ENCODE measurements around the gene SPIRE1. TPM values are rescaled to one million over a fixed set of nuclear protein-coding genes. Genes with fewer than 3 reads are reported as not detected.

SPIRE1 gene
- total RNA-seq, 2 donors from 2014 or later = 1.1 to 3.5 TPM

- Mint-ChIP-seq H3K27me3 (no peaks in the 10 kb centered on the region), H3K27ac (no peak overlapping the region), H3K36me3 (ENCODE audit: low read depth) (peaks cover 3% of the 10 kb centered on the region), H3K4me3 (no peak overlapping the region), H3K4me1 (no peaks in the 10 kb centered on the region)
- DNase-seq (no peak), ATAC-seq (no peak)
- H3K9me3 ChIP-seq (ENCODE audit: control insufficient read depth, low read length, poor library complexity, severe bottlenecking) = no peaks in the 10 kb centered on the region
Measured at GRCh38 chr18:12452784-12453183, 205.1 kb downstream of the SPIRE1 start.

DNA sequence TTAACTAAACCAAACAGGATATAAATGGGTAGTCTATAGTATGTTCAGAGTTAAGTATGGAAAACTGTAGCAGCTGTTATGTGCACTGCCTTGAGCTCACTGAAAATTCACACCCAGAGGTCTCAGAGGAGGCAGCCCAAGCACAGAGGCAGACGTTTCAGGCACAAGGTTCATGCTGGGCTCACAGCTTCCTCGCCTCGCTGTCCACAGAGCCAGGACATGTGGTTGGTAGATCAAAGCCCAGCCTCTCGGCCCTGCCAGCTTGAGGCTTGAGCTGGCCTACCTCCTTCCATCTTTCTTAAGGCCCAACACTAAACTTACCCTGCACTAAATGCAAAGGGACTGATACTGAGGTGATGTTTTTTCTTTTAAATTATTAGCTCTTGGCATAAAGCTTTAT, 206.5 kb downstream of the SPIRE1 start:
- Mint-ChIP-seq H3K4me1 (no peaks in the 10 kb centered on the region), H3K4me3 (no peak overlapping the region), H3K36me3 (ENCODE audit: low read depth) (no peaks in the 10 kb centered on the region), H3K27ac (no peak overlapping the region), H3K27me3 (no peaks in the 10 kb centered on the region)
- no peak for DNase-seq
- no peaks in the 10 kb centered on the region for H3K9me3 ChIP-seq (ENCODE audit: control insufficient read depth, low read length, poor library complexity, severe bottlenecking)
- ATAC-seq = no peak

DNA sequence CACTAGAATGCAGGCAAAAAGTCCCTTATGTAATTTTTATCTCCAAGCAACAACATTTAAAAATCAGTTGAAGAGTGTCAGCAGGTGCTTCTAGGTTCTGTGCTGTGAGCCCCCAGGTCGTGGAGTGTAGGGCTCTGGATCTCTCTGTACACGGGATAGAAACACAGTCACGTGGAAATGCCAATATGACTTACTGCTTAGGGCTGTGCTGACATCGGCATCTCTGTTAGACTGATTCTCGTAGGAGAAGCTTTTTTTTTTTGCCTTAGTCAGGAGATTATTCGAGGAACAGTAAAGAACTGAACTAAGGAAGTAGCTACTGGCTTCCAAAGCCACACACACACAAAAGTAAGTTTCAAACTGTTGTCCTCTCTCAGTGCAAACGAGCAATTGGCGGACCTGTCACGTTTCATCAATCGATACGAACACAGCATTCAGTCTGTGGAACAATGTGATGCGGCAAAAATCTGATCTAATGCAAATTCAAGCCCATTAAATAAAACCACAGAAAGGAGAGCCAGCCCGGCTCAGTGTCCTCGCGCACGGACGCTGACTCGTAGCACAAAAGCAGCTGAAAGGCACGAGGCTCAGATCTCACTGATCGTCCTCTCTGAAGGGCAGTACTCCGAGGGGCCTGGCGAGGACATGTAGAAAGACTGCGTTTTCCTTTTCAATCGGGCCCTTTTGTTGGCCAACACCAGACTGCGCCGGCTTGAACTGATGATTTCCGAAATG, 208.7 kb downstream of the SPIRE1 start:
- Mint-ChIP-seq H3K27me3 (no peaks in the 10 kb centered on the region), H3K4me1 (no peaks in the 10 kb centered on the region), H3K36me3 (ENCODE audit: low read depth) (no peaks in the 10 kb centered on the region), H3K4me3 (no peak overlapping the region), H3K27ac (no peak overlapping the region)
- DNase-seq (no peak), ATAC-seq (no peak)
- H3K9me3 ChIP-seq (ENCODE audit: control insufficient read depth, low read length, poor library complexity, severe bottlenecking) = no peaks in the 10 kb centered on the region

- no peaks in the 10 kb centered on the region for H3K27me3 Mint-ChIP-seq
Measured at GRCh38 chr18:12445554-12445953, 212.4 kb downstream of the SPIRE1 start.

DNA sequence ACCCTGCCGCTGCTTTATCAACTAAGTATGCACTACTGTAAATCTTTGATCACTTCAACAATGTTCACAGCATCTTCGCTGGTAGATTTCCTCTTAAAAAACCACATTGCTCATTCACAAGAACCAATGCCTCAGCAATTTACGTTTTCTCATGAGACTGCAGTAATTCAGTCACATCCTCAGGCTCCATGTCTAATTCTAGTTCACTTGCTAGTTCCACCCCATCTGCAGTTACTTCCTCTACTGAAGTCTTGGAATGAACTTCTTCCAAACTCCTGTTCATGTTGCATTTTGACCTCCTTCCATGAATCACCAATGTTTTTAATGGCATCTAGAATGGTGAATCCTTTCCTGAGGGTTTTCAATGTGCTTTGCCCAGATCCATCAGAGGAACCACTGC, 214.4 kb downstream of the SPIRE1 start:
- no peaks in the 10 kb centered on the region for H3K36me3 Mint-ChIP-seq (ENCODE audit: low read depth)
- no peaks in the 10 kb centered on the region for H3K27me3 Mint-ChIP-seq
- no peaks in the 10 kb centered on the region for H3K9me3 ChIP-seq (ENCODE audit: control insufficient read depth, low read length, poor library complexity, severe bottlenecking)
- no peak overlapping the region for H3K4me3 Mint-ChIP-seq
- DNase-seq = no peak
- ATAC-seq = no peak
- H3K27ac Mint-ChIP-seq = no peak overlapping the region
- H3K4me1 Mint-ChIP-seq = no peaks in the 10 kb centered on the region

More at GRCh38 chr18:12445554-12445953, 212.4 kb downstream of the SPIRE1 start:
- ATAC-seq (no peak), DNase-seq (no peak)
- no peaks in the 10 kb centered on the region for H3K36me3 Mint-ChIP-seq (ENCODE audit: low read depth)
- H3K4me1 Mint-ChIP-seq = no peaks in the 10 kb centered on the region
- H3K27ac Mint-ChIP-seq = no peak overlapping the region
- no peaks in the 10 kb centered on the region for H3K9me3 ChIP-seq (ENCODE audit: control insufficient read depth, low read length, poor library complexity, severe bottlenecking)
- H3K4me3 Mint-ChIP-seq = no peak overlapping the region

- DNase-seq = no peak
- Mint-ChIP-seq H3K4me3 (no peak overlapping the region), H3K27me3 (no peaks in the 10 kb centered on the region), H3K4me1 (no peaks in the 10 kb centered on the region), H3K27ac (no peak overlapping the region), H3K36me3 (ENCODE audit: low read depth) (no peaks in the 10 kb centered on the region)
- H3K9me3 ChIP-seq (ENCODE audit: control insufficient read depth, low read length, poor library complexity, severe bottlenecking) = no peaks in the 10 kb centered on the region
- no peak for ATAC-seq
Measured at GRCh38 chr18:12442946-12443345, 215.0 kb downstream of the SPIRE1 start.

- Mint-ChIP-seq H3K27me3 (no peaks in the 10 kb centered on the region), H3K36me3 (ENCODE audit: low read depth) (no peaks in the 10 kb centered on the region), H3K4me3 (no peak overlapping the region), H3K4me1 (no peaks in the 10 kb centered on the region), H3K27ac (no peak overlapping the region)
- H3K9me3 ChIP-seq (ENCODE audit: control insufficient read depth, low read length, poor library complexity, severe bottlenecking) = no peaks in the 10 kb centered on the region
- no peak for ATAC-seq
- no peak for DNase-seq
Measured at GRCh38 chr18:12441475-12442034, 216.4 kb downstream of the SPIRE1 start.

- DNase-seq = no peak
- no peaks in the 10 kb centered on the region for H3K4me1 Mint-ChIP-seq
- no peak for ATAC-seq
- no peaks in the 10 kb centered on the region for H3K9me3 ChIP-seq (ENCODE audit: control insufficient read depth, low read length, poor library complexity, severe bottlenecking)
- H3K4me3 Mint-ChIP-seq = no peak overlapping the region
- no peaks in the 10 kb centered on the region for H3K27me3 Mint-ChIP-seq
- no peak overlapping the region for H3K27ac Mint-ChIP-seq
- H3K36me3 Mint-ChIP-seq (ENCODE audit: low read depth) = no peaks in the 10 kb centered on the region
Measured at GRCh38 chr18:12438257-12438656, 219.7 kb downstream of the SPIRE1 start.

- no peaks in the 10 kb centered on the region for H3K27me3 Mint-ChIP-seq
- no peak for ATAC-seq
- H3K36me3 Mint-ChIP-seq (ENCODE audit: low read depth) = peaks cover 2% of the 10 kb centered on the region
Measured at GRCh38 chr18:12435867-12436266, 222.0 kb downstream of the SPIRE1 start.

GRCh38 chr18:12434541-12434929, 223.4 kb downstream of the SPIRE1 start:
- H3K4me1 Mint-ChIP-seq = no peaks in the 10 kb centered on the region
- H3K27ac Mint-ChIP-seq = no peak overlapping the region
- H3K4me3 Mint-ChIP-seq = no peak overlapping the region
- no peaks in the 10 kb centered on the region for H3K9me3 ChIP-seq (ENCODE audit: control insufficient read depth, low read length, poor library complexity, severe bottlenecking)
- peaks cover 2% of the 10 kb centered on the region for H3K36me3 Mint-ChIP-seq (ENCODE audit: low read depth)
- H3K27me3 Mint-ChIP-seq = no peaks in the 10 kb centered on the region
- DNase-seq (no peak), ATAC-seq (no peak)

More at GRCh38 chr18:12435867-12436266, 222.0 kb downstream of the SPIRE1 start:
- DNase-seq = no peak
- no peaks in the 10 kb centered on the region for H3K4me1 Mint-ChIP-seq
- no peaks in the 10 kb centered on the region for H3K9me3 ChIP-seq (ENCODE audit: control insufficient read depth, low read length, poor library complexity, severe bottlenecking)
- no peak overlapping the region for H3K4me3 Mint-ChIP-seq
- no peak overlapping the region for H3K27ac Mint-ChIP-seq

- no peak overlapping the region for H3K4me3 Mint-ChIP-seq
- H3K27ac Mint-ChIP-seq = no peak overlapping the region
- H3K36me3 Mint-ChIP-seq (ENCODE audit: low read depth) = peaks cover 2% of the 10 kb centered on the region
- DNase-seq = no peak
- no peaks in the 10 kb centered on the region for H3K9me3 ChIP-seq (ENCODE audit: control insufficient read depth, low read length, poor library complexity, severe bottlenecking)
- no peaks in the 10 kb centered on the region for H3K4me1 Mint-ChIP-seq
- ATAC-seq = no peak
- H3K27me3 Mint-ChIP-seq = no peaks in the 10 kb centered on the region
Measured at GRCh38 chr18:12433829-12434540, 223.9 kb downstream of the SPIRE1 start.

DNA sequence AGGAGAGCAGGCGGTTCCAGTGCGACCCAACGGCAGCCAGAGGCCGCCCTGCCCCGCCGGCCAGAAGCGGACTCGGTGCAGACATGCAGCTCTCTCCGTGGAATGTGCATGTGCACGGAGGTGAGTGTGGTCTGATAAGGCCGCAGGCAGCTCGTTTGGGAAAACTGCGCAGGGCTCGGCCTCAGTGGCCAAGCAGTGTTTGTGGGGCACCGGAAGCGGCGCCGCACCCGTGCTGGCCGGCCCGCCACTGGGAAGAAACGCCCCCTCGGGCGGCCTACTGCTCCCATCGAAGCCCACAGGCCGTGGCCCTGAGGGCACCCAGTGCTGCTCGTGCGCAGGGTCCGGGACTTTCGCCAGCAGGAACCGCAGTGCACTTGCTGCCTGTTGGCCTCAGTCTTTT, 225.0 kb downstream of the SPIRE1 start:
- no peaks in the 10 kb centered on the region for H3K9me3 ChIP-seq (ENCODE audit: control insufficient read depth, low read length, poor library complexity, severe bottlenecking)
- ATAC-seq = no peak
- H3K4me3 Mint-ChIP-seq = no peak overlapping the region

GRCh38 chr18:12432196-12432595, 225.7 kb downstream of the SPIRE1 start:
- DNase-seq = no peak
- Mint-ChIP-seq H3K4me3 (no peak overlapping the region), H3K36me3 (ENCODE audit: low read depth) (peaks cover 2% of the 10 kb centered on the region), H3K4me1 (no peaks in the 10 kb centered on the region), H3K27ac (no peak overlapping the region), H3K27me3 (no peaks in the 10 kb centered on the region)
- H3K9me3 ChIP-seq (ENCODE audit: control insufficient read depth, low read length, poor library complexity, severe bottlenecking) = no peaks in the 10 kb centered on the region
- no peak for ATAC-seq

More for the DNA sequence above, 225.0 kb downstream of the SPIRE1 start:
- no peaks in the 10 kb centered on the region for H3K4me1 Mint-ChIP-seq
- no peak overlapping the region for H3K27ac Mint-ChIP-seq
- no peaks in the 10 kb centered on the region for H3K27me3 Mint-ChIP-seq
- DNase-seq = no peak
- H3K36me3 Mint-ChIP-seq (ENCODE audit: low read depth) = peaks cover 2% of the 10 kb centered on the region
